Stimulated activated CD4-positive, alpha-beta T cell treated with anti-CD3 and anti-CD28 coated beads, TNF-alpha, amount 100 ng/mL, for 24 hours (primary cell): ENCODE data around the gene SPTBN5.

ENCODE experiments used
- DNase-seq, 3 experiments: peaks; one replicate each; pipeline ENCODE4 v3.0.0-alpha.2; 2020; ENCODE audit warnings: low read depth in 3 of 3

Gene SPTBN5

DNA sequence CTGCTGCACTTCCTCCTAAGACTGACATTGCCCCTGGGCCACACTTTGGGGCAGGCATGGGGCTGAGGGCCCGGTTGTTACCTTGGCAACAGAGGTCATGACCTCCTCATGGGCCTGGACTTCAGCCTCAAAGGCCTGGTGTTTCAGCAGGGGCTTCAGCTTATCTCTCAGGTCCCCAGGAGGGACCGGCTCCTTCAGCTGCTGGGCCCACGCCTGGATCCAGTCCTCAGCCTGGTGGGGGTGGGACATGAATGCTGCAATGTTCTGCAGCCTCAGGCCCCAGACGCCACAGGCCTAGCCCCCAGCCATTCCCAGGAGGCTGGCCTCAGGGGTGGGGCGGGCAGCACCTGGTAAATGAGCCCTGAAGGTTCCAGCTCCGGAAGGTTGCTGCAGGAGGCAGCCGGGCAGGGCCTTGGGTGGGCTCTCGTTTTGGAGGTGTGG, 27.6 kb downstream of the SPTBN5 start:
- DNase-seq, result no peak

DNA sequence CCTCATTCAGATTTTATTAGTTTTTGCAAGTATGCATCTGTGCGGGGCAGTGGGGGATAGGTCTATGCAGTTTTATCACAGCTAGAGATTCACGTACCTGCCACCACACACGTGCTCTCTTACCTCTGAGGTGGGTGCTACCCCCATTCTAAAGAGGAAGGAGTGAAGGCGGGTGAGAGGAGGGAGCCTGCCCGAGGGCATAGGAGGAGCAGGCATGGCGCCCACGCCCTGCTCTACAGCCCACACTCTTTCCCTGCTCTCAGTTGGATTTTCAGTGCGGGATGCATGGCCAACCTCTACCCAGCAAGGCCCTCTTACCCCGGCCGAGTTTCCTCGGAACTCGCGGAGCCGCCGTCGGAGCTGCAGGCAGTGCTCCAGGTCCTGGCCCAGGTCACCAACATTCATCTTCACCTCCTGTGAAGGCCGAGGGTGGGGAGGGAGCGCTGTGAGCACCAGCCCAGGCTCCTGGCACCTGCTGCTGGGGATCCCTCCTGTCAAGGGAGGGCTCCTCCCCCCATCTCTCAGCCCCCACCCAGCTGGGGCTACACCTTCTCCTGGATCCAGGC, 28.3 kb downstream of the SPTBN5 start:
- DNase-seq, result no peak

- DNase-seq, result no peak
Observed at GRCh38 chr15:41862515-41863116, 31.2 kb downstream of the SPTBN5 start.

DNA sequence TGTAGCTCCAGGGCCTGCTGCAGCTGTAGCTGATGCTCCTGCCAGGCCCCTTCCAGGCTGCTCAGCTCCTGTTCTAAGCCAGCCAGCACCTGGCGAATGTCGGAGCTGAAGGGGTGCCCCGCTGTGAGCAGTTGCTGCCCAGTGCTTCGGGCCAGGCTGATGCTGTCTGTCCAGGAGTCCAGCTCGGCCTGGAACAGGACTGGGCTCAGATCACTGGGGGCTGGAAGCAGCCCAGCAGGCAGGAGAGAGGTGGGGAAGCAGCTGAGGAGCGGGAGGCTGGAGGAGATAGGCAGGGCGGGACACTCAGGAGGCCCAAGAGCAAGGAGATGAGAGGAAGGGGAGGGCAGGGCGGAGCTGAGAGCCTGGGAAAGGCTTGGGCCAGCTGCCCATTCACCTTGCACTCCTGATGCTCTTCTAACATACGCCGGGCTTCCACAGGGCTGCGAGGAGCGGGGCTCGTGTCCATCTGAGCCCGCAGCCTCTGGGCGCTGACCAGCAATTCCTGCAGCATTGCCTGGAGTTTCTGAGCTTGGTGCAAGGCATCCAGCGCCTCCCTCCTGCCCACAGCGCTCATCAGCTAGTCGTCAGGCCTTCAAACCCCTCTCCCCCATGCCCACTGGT, 32.0 kb downstream of the SPTBN5 start:
- DNase-seq, result no peak

DNA sequence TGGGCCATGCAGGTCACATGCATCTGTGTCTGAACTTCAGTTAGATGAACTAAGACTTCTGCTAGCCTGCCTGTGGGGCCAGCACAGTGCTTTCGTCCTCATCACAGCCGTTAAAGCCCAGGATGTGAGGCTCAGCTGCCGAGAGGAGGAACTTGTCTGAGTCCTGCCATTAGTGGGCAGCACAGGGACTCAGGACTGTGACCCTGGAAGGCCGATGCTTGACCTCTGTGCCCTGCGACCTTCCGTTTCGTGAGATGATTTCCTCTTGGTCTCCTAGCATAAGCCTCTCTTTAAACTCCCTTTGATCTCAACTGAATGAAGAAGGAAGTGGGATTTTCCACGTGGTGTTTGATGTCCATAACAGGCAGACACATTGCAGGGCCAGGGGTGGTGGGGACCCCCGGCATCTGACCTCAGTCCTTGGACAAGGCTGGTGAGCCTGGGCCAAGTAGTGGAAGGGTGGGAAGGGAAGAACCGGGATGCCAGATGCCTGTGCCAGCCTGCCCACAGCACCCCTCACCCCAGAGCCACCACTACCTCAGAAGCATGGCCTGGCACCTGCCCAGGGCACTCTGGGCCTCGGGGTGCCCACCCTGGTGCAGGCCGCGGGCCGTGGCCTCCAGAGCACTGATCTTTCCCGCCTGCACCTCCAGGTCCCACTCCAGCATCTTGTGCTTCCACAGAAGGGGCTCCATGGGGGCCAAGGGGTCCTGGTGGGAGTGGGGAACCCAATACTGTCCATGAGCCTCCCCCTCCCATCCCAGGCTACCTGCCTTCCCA, 33.6 kb downstream of the SPTBN5 start:
- no peak for DNase-seq

DNA sequence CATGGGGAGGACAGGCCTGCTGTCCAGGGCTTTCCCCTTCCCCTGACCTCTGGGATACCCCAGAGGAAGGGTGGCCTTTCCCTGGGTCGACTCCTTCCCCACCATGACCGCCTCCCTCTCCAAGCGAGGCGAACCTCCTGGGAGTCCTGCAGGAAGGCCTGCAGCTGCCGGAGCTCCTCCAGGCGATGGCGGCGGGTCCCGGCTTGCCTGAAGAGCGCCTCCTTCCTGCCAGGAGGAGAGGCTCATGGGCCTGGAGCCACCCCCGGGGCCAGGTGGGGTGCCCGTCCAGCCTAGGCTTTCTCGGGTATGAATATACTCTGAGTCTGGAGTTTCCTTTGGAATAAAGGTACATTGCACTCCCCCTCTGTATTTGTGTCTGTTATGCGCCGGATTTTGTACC, 35.1 kb downstream of the SPTBN5 start:
- no peak for DNase-seq

DNA sequence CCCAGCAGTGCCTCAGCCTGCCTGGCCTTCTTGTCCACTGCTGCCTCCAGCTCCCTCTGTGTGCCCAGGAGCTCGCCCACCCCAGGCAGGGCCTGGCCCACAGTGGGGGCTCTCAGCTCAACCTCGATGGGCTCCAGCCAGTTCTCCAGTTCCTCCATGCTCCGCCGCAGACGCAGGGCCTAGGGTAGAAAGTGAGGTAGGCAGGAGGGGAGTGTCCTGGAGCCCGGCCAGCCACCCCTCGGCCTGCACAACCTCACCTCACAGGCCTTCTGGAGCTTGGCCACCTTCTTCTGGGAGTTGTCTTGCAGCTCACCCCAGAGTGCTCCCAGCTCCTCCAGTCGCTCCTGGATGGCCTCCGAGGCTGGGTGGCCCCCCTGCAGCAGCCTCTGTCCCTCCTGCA, 36.5 kb downstream of the SPTBN5 start:
- no peak for DNase-seq

DNA sequence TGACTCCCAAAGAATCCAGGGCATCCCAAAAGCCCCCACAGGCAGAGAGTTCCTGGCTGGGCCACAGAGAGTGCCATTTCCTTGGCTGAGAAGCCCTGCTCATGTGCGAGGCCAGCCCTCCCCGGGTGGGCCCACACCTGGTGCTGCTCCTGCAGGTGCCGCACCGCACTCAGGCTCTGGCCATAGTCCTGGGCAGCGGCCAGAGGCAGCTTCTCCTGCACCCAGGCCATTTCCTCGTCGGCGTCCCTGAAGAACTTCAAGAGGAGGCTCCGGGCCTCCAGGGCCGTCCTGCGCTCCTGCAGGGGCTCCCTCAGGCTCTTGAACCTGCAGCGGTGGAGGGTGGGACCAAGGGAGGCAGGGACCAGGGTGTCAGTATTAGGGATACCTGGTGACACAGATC, 37.1 kb downstream of the SPTBN5 start:
- no peak for DNase-seq

- no peak for DNase-seq
Observed at GRCh38 chr15:41856262-41856661, 37.6 kb downstream of the SPTBN5 start.

DNA sequence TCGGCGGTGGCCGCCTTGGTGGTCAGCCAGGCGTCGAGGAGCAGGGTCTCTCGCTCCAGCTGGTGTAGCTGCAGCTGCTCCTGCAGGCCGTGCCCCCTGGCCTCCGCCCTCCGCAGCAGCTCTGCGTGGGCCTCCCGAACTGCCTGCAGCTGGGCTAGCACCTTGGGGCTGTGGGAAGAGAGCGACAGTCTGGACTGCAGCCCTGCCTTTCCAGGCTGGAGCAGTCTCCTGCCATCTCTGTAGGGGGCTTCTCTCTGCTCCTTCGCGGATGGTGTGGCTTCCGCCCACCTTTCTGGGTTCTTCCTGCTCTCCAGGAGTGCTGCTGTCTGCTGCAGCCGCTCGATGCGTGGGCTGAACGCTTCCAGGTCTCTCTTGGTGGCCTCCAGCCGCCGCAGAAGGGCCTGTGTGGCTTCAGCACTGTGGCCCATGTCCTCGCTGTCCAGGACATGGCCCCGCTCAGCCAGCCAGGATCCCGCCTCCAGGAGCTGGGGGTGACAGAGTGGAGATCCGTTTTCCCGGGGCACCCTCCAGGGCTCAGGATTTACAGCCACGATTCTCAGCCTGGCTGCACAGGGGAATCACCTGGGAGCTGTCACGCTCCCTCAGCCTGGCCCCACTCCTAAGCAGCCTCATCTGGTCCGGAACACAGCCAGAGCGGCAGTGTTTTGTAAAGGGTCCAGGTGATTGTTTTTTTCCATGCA, 38.4 kb downstream of the SPTBN5 start:
- DNase-seq, result no peak

DNA sequence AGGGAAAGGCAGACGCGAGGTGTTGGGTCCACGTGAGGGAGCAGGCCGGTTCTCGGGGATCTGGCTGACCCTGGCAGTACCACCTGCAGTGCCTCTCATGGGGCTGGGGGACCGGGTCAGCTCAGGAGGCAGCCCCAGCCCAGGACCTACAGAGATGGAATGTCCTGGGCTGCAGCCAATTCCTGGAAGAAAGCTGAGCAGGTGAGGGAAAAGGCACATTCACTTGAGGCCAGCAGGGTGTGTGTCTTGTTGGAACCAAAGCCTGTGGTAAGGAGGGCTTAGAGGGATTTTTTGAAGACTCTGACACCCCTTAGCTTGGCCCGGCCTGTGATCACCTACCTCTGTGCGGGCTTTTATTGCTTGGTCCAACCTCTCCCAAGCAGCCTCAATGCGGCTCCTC, 39.4 kb downstream of the SPTBN5 start:
- DNase-seq, result no peak

- no peak for DNase-seq
Observed at GRCh38 chr15:41853831-41854230, 40.0 kb downstream of the SPTBN5 start.

GRCh38 chr15:41852736-41853590, 40.9 kb downstream of the SPTBN5 start:
- no peak for DNase-seq

GRCh38 chr15:41851755-41852370, 42.0 kb downstream of the SPTBN5 start:
- DNase-seq, result no peak

GRCh38 chr15:41851167-41851523, 42.7 kb downstream of the SPTBN5 start:
- no peak for DNase-seq

- no peak for DNase-seq
Observed at GRCh38 chr15:41850482-41851166, 43.2 kb downstream of the SPTBN5 start.

DNA sequence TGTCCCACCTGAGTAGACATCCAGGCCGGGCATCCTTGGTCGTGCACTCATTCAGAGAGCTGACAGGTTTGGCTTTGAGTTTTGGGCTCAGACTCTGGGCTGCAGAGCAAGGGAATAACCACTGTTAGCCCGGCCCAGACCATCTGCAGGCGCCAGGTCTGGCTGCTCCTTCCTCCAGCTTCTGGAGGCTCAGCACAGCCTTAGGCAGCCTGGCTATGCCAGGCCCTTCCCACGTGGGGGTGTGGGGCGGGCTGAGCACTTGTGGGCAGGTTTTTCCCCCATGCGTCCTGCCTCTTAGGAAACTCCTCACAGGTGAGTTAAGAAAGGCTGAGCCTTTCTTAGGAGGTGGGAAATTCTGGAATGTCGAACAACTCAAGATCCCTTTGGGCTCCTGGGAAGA, 44.0 kb downstream of the SPTBN5 start:
- DNase-seq, result no peak

GRCh38 chr15:41849204-41849603, 44.6 kb downstream of the SPTBN5 start:
- no peak for DNase-seq

DNA sequence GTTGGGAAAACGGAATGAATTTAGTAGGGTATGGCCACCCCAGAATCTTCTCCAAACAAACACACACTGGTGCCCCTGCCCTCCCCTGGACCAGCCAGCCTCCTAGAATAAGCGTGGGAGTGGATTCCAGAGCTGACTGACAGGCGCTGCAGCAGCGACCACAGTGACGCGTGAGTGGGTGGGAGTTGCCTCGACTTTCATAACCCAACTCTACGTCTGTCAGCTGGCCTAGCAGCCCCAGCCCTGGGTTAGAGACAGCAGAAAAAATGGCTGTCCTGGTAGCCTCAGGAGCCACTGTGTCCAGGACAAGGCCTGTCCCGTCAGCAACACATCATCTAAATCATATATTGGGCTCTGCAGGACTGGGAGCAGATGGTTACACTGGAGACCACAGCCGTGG, 45.2 kb downstream of the SPTBN5 start:
- DNase-seq, result peak in 1 of 3 experiments; percentile 55

- no peak for DNase-seq
Observed at GRCh38 chr15:41847981-41848380, 45.9 kb downstream of the SPTBN5 start.
